ENCODE results near the gene OR14C36. TPM values are rescaled to one million over a fixed set of nuclear protein-coding genes. Genes with fewer than 3 reads are reported as not detected.
"Not testable (repeated sequence)": the region's sequence is repeated elsewhere in the genome, so short reads cannot be mapped to it uniquely, and the experiment has no call there.

Gene OR14C36, protein sequence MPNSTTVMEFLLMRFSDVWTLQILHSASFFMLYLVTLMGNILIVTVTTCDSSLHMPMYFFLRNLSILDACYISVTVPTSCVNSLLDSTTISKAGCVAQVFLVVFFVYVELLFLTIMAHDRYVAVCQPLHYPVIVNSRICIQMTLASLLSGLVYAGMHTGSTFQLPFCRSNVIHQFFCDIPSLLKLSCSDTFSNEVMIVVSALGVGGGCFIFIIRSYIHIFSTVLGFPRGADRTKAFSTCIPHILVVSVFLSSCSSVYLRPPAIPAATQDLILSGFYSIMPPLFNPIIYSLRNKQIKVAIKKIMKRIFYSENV
- not detected in 2 replicates for total RNA-seq (2014; rRNA removed; shearing (Covaris generic))

DNA sequence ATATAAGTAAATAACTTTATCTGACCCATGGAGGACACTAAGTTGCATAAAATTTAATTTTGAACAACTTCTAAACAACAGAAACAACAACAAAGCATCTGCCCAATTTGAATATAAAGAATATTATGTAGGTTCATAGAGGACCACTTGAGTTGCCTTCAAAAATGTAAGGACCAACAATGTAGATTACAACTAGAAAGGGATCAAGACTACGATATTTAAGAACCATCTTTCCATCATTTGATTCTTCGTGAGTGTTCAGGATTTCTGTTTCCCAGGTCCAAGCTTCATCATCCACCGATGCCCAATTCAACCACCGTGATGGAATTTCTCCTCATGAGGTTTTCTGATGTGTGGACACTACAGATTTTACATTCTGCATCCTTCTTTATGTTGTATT, at the start of gene OR14C36:
Gene OR14C36, plus strand, starts transcription at position 301 of the 400 bp plus-strand sequence. Its CDS starts 0 bp downstream, at position 301.
- no peak for DNase-seq (ENCODE audit: low read depth)

DNA sequence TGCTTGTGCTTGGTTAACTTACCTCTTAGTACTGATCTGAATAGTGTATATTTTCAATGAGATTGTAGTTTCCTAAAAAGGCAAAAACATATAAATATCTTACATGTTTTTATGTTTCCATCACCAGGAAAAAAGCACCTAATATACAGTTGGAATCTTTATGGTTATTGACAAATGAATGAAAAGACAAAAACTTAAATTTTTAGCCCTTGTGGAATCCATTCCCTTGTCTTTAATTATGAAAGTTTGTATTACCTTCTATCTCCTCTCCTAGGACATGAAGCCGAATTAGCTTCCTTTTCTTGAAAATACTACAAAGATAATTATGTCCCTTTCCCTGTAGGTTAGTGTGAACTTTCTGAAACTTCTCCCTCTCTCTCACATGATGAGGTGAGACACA, 45.3 kb upstream of the OR14C36 start, which contains the start of gene OR2T12:
Gene OR2T12, minus strand, starts transcription at position 101 of the 400 bp plus-strand sequence. CDS start 7,846 bp downstream, outside the sequence.
- DNase-seq (ENCODE audit: low read depth) = no peak

DNA sequence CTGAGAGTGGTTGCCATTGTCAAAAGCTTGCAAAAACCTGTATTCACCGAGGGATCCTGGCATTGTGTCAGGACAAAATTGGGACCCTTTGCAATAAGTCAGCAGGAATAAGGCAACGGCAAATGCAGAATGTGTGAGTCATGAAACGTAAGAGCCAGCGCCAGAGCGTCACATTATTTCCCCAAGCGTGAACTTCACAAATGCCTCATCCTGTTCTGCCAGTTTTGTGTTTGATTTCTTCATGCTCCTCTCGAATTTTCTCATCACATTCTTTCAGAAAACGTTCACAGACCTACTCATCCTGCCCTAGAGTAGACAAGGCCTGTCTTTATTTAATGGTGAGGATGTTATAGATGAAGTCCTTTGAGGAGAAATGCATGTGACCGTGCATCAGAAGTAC, 42.9 kb upstream of the OR14C36 start:
- DNase-seq (ENCODE audit: low read depth) = not testable (repeated sequence)

DNA sequence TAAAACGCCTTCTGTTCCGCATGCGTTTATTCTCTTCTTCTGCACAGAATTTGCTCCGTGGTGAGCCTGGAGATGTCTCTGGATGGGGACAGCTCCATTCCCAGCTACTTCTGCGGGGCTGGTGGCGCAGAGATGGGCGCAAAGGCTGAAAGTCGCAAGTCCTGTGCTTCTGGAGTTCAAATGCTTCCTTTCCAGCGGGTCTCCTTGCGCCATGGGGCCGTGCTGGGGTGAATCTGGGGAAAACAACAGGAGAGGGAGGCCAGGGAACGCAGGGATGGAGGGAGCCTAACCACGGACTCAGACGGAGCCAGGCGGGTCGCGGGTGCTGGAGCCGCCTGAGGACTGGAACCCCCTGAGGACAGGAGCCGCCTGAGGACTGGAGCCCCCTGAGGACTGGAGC, 42.5 kb upstream of the OR14C36 start:
- no peak for DNase-seq (ENCODE audit: low read depth)

DNA sequence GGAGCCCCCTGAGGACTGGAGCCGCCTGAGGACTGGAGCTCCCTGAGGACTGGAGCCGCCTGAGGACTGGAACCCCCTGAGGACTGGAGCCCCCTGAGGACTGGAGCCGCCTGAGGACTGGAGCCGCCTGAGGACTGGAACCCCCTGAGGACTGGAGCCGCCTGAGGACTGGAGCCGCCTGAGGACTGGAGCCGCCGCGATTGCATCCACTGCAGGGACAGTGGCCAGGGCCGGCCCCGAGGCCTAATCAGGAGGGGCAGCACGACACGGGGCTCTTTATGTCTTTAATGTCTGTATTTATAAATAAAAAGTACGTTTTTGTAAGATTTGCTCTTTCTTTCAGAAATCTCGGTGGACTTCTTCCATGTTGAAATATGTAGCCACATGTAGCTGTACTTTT, 41.8 kb upstream of the OR14C36 start:
- DNase-seq (ENCODE audit: low read depth) = not testable (repeated sequence)

DNA sequence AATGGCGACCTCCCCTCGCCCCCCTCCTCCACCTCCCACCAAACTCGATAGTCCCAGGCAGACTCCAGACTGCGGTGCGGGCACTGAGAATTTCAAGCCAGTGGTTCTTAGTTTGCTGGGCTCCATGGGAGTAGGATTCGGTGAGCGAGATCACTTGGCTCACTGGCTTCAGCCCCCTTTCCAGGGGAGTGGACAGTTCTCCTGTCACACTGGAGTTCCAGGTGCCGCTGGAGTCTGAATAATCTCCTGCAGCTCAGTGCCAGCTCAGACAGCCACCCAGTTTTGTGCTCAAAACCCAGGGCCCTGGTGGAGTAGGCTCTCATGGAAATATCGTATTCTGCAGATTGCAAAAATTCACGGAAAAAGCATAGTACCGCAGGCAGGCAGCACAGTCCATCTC, 31.8 kb upstream of the OR14C36 start:
- DNase-seq (ENCODE audit: low read depth) = no peak

DNA sequence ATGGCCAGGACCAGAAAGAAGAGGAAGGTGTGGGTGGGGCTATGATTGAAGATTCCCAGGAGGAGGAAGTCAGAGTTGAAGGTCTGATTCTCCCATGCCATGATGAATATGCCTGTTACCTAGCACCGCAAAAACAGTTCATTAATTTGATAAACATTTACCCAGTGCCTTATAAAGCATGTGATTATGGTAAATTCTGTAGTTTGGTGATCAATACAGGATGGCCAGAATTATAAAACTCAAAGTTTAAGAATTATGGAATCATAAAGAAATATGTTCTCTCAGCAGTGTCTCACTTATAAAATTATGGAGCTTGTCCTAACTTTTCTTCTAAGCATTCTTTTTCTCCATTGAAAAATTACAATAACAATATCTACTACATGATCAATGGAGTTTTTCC, 24.1 kb upstream of the OR14C36 start, which contains the start of gene OR2M7:
Gene OR2M7, minus strand, starts transcription at position 101 of the 400 bp plus-strand sequence. Its CDS starts 0 bp downstream, at position 101.
- DNase-seq (ENCODE audit: low read depth) = no peak

DNA sequence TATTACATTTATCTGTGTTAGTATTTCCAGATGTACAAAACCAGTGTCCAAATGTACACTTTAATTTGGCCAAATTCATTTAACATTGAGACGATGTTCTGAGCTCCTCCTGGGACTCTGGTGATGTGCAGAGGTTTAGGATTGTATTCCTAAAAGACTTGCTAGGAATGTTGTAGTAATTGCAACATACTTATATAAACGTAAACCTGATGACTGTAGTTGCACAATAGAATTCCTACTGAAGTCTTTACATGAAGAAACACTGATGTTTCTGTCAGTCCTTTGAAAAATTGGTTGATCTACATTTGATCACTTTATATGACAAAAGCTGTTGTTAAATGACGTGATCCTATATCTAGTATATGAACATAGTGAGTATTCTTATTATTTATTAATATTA, 5.1 kb upstream of the OR14C36 start:
- DNase-seq (ENCODE audit: low read depth) = no peak

DNA sequence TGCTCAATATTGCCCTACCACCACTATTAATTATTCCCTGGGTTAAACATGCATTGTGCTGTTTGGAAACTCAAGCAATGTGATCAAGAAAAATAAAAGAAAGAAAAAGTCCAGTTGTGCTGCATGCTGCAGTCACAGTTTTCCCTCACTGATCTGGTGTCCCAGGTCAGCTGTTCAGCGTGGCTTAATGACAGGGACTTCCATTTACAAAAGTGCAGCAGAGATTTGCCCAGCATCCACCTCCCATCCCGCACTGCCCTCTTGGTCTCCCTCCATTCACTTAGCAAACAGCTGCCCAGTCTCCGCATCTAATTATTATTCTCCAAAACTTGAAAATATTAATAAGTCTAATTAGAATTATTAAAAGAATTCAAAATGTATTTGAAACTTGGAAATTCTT, 10.8 kb downstream of the OR14C36 start:
- DNase-seq (ENCODE audit: low read depth) = no peak

DNA sequence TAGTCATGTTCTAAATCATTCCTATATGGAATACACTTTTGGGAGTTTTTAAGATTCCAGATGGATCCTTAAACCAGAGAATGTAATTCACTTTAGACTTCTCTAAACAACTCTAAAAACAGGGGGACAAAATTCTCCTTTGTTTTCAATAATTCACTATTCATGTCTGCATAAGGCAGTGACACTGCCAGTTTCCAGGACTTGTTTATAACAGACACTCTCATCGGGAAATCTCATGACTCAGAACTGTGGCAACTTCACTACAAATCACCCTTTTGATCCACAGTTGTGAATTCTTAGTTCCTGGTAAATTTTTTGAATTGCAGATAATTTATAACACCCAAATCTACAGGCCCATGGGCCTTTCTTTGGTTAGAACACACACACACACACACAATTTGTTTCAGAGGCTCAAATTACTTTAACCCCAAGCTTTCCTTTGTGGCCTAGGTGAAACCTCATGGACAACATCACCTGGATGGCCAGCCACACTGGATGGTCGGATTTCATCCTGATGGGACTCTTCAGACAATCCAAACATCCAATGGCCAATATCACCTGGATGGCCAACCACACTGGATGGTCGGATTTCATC, 12.6 kb downstream of the OR14C36 start, which contains the start of gene OR2T4:
Gene OR2T4, plus strand, starts transcription at position 545 of the 595 bp plus-strand sequence. Its CDS starts 0 bp downstream, at position 545.
- DNase-seq (ENCODE audit: low read depth) = no peak

DNA sequence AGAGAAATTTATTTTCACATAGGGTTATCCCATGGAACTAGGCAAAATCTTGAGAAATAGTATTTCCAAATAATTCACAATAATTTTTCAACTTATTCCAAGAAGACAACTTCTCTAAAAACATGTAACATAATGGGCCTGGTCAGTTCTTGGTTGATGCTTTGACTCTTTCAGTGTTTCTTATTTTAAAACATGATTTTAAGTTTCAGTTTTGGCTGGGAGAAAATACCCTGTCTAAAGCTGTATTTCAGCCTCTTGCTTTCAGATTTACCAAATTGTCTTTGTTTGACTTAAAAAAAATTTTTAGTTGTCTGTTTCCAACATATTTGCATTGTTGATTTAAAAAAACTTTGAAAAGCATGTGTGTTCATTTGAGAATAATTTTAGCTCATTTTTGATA, 18.0 kb downstream of the OR14C36 start:
- no peak for DNase-seq (ENCODE audit: low read depth)

DNA sequence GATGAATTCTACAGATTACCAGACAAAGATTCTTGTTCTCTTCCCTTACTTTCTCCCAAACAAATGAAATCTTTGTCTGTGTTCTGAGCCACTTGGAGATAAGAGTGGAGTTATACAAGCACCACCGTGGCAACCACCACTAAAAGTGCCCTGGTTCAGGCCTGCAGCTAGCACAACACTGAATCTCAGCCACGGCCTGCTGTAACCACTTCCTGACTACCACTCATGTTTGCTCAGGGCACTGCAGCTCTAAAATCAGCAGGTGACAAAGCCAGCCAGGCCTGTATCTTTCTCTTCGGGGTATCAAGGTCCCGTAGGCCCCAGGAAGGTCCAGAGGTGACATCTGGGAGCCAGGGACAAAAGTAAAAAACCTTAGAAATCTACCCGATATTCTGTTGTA, 23.8 kb downstream of the OR14C36 start:
- no peak for DNase-seq (ENCODE audit: low read depth)

DNA sequence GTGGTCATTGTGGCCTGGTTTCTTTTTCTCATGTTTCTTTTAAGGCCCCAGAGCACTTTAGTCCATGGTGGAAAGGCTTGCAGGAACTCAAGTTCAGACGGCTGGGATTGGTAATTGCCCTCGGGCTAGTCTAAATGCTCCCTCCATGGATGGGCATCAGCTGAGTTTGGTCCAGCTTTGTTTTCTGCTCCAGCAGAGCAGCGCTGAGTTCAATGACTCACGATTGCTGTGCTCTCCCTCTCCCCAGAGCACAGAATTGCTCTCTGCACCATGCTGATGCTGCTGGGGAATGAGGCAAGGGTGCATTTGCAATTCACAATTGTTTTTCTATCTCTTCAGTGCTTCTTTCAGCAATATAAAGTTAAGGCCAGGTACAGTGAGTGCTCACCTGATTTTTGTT, 25.2 kb downstream of the OR14C36 start:
- DNase-seq (ENCODE audit: low read depth) = no peak

DNA sequence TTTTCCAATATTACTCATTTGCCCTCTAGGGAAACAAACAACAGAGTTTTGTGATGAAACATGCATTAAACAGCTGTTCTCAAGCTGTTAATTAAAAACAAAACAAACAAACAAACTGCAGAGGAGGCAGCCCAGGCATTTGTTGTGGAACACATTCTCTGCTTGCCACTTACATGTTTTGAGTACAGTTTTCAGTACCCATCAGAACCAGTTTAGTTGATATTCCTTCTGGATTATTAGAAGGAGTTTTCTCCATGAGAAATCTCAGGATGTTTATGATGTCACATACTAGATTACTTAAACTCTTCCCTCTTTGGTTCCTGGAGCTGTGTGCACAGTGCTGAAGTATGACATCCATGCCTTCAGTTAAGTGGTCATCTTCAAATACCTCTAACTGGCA, 26.9 kb downstream of the OR14C36 start, which contains the start of gene OR2T6:
Gene OR2T6, plus strand, starts transcription at position 301 of the 400 bp plus-strand sequence. CDS start 11,863 bp downstream, outside the sequence.
- DNase-seq (ENCODE audit: low read depth) = no peak

DNA sequence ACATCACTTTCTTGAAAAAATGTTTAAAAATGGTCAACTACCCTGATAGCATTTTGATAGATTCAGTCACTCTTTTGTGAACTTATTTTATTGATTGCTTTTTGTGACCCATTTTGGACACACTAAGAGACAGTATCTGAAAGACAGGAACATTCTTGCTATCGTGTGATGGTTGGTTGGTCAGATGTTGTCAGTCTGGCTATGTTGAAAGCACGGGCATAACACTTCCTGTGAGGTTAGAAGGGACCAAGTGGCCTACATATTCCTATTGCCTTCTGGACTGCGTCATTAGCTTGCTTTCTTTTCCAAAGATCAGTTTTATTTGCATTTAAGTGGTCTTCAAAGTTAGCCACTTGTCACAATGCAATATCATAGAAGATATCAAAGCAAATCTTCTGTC, 28.3 kb downstream of the OR14C36 start:
- DNase-seq (ENCODE audit: low read depth) = no peak

DNA sequence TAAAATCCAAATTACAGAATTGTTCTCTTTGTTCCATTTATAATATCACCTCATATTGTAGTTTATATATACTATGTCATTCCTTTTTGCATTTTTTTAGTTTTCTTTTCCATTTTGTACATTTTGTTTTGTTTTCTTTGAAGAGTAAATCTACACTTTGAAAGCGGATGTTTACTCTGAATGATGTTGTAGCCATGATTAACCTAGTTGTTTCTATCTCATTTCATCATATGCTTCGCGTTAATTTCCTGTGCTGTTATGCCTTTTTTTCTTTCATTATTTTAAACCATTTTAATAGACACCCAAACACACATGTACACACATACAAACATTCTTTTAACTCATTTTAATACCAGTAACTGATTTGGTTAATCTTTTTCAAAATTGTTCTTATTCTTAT, 32.3 kb downstream of the OR14C36 start:
- no peak for DNase-seq (ENCODE audit: low read depth)

DNA sequence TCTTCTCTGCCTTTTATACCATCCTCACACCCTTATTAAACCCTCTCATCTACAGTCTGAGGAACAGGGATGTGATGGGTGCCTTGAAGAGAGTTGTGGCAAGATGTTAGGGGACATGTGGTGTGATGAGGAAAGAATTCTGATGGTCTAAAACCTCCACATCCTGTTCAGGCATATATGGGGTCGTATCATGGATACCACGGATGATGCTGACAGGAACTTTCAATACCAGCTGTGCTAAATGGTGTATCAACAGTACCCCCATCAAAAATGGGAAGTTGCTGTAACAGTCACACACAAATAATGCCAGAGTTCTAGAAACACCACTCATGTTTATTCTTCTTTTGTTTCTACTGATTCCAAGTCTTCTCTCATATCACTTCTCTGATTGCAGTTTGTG, 39.9 kb downstream of the OR14C36 start:
- no peak for DNase-seq (ENCODE audit: low read depth)

DNA sequence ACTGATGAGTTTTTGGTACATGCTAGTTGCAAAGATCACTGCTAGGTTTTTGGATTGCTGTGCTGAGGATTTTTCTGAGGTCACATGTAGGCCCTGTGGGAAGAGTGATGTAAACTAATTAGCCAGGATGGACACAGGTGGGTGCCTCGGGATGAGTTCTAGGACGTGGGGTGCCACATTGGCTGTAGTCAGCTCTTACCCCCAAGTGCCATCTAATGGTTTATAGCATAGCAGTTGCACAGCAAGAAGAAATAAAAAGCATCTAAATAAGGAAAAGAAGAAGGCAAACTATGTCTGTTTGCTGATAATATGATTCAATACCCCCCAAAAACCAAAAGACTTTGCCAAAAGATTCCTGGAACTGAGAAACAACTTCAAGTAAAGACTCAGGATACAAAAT, 44.5 kb downstream of the OR14C36 start:
- no peak for DNase-seq (ENCODE audit: low read depth)

Other genes starting within 250 kb of the OR14C36 start
- not detected in 2 replicates for gene OR2M5, start 203.6 kb upstream of the OR14C36 start, total RNA-seq (2014; rRNA removed; shearing (Covaris generic))
- gene OR2M2, start 174.0 kb upstream of the OR14C36 start, total RNA-seq (2014; rRNA removed; shearing (Covaris generic)) = not detected in 2 replicates
- not detected in 2 replicates for gene OR2M3, start 151.5 kb upstream of the OR14C36 start, total RNA-seq (2014; rRNA removed; shearing (Covaris generic))
- gene OR2M4, start 117.4 kb upstream of the OR14C36 start, total RNA-seq (2014; rRNA removed; shearing (Covaris generic)) = not detected in 2 replicates
- gene OR2T33, start 70.8 kb upstream of the OR14C36 start, total RNA-seq (2014; rRNA removed; shearing (Covaris generic)) = not detected in 2 replicates
- not detected in 2 replicates for gene OR2T12, start 45.4 kb upstream of the OR14C36 start, total RNA-seq (2014; rRNA removed; shearing (Covaris generic))
- gene OR2M7, start 24.2 kb upstream of the OR14C36 start, total RNA-seq (2014; rRNA removed; shearing (Covaris generic)) = not detected in 2 replicates
- gene OR2T4, start 12.9 kb downstream of the OR14C36 start, total RNA-seq (2014; rRNA removed; shearing (Covaris generic)) = not detected in 2 replicates
- gene OR2T6, start 27.0 kb downstream of the OR14C36 start, total RNA-seq (2014; rRNA removed; shearing (Covaris generic)) = not detected in 2 replicates
- not detected in 2 replicates for gene OR2T1, start 54.3 kb downstream of the OR14C36 start, total RNA-seq (2014; rRNA removed; shearing (Covaris generic))
- gene OR2T2, start 96.9 kb downstream of the OR14C36 start, total RNA-seq (2014; rRNA removed; shearing (Covaris generic)) = not detected in 2 replicates
- not detected in 2 replicates for gene OR2T3, start 124.6 kb downstream of the OR14C36 start, total RNA-seq (2014; rRNA removed; shearing (Covaris generic))
- gene OR2T5, start 139.8 kb downstream of the OR14C36 start, total RNA-seq (2014; rRNA removed; shearing (Covaris generic)) = not detected in 2 replicates
- not detected in 2 replicates for gene OR2G6, start 159.3 kb downstream of the OR14C36 start, total RNA-seq (2014; rRNA removed; shearing (Covaris generic))
- not detected in 2 replicates for gene OR2T29, start 214.0 kb downstream of the OR14C36 start, total RNA-seq (2014; rRNA removed; shearing (Covaris generic))
- gene OR2T34, start 226.0 kb downstream of the OR14C36 start, total RNA-seq (2014; rRNA removed; shearing (Covaris generic)) = not detected in 2 replicates
- not detected in 2 replicates for gene OR2T10, start 248.9 kb downstream of the OR14C36 start, total RNA-seq (2014; rRNA removed; shearing (Covaris generic))